Endothelial cell (in vitro differentiated cells): Measurements from ENCODE around the gene ZNF618. TPM values are rescaled to one million over a fixed set of nuclear protein-coding genes. Genes with fewer than 3 reads are reported as not detected.
A peak's percentile ranks its signal among the peaks of the same experiment; 100 is the strongest.

ENCODE experiments used
- DNase-seq: peaks from one replicate; pipeline ENCODE4 v3.0.0; 2021; ENCODE audit warnings: low spot score
- H3K27ac Mint-ChIP-seq: one replicate; pipeline ENCODE4 v1.8.0; 2021; ENCODE audit warnings: mixed read lengths, inconsistent platforms; ENCODE audit not compliant: unreplicated experiment
- H3K27me3 Mint-ChIP-seq: one replicate; pipeline ENCODE4 v1.8.0; 2021; ENCODE audit warnings: mild to moderate bottlenecking, moderate library complexity, mixed read lengths, inconsistent platforms; ENCODE audit not compliant: unreplicated experiment
- H3K36me3 Mint-ChIP-seq: one replicate; pipeline ENCODE4 v1.8.0; 2021; ENCODE audit warnings: mild to moderate bottlenecking, low read depth, mixed read lengths, inconsistent platforms; ENCODE audit not compliant: unreplicated experiment
- H3K4me1 Mint-ChIP-seq: one replicate; pipeline ENCODE4 v1.8.0; 2021; ENCODE audit warnings: mild to moderate bottlenecking, mixed read lengths, inconsistent platforms; ENCODE audit not compliant: unreplicated experiment
- H3K4me3 Mint-ChIP-seq: one replicate; pipeline ENCODE4 v1.8.0; 2021; ENCODE audit warnings: mild to moderate bottlenecking, mixed read lengths, inconsistent platforms; ENCODE audit not compliant: unreplicated experiment
- H3K9me3 Mint-ChIP-seq: one replicate; pipeline ENCODE4 v1.8.0; 2021; ENCODE audit warnings: mixed read lengths, inconsistent platforms; ENCODE audit not compliant: unreplicated experiment
- total RNA-seq: library from RNA; stranded (reverse); fragmentation: NEBNext Ultra II Directional; extraction: Animal tissue kit (Norgen Biotek cat#: 25700); gene quantifications from one replicate; pipeline ENCODE4 v1.2.1, GENCODE V29; 2021; ENCODE audit not compliant: unreplicated experiment
- TF ChIP-seq, protein P1 (sequence below): fragments of 200-600 bp; sonication (generic); IDR thresholded peaks from one replicate; pipeline ENCODE4 v1.5.0; 2021; ENCODE audit warnings: antibody characterized with exemption; ENCODE audit not compliant: unreplicated experiment

Gene ZNF618
- total RNA-seq, 1 donor from 2014 or later = 35.0 TPM

DNA sequence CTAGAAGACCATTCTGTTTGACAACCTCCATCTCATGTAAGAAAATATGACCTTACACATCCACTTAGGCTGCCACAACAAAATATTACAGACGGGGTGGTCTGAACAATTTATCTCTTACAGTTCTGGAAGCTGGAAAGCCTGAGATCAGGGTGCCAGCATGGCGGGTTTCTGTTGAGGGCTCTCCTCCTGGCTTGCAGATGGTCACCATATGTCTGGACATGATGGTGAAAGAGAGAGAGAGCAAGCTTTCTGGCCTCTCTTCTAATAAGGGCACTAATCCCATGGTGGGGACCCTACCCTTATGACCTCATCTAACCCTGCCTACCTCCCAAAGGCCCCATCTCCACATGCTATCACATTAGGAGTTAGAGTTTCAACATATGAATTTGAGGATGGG lies 136.0 kb downstream of the ZNF618 start:
- TF ChIP-seq, protein P1, sequence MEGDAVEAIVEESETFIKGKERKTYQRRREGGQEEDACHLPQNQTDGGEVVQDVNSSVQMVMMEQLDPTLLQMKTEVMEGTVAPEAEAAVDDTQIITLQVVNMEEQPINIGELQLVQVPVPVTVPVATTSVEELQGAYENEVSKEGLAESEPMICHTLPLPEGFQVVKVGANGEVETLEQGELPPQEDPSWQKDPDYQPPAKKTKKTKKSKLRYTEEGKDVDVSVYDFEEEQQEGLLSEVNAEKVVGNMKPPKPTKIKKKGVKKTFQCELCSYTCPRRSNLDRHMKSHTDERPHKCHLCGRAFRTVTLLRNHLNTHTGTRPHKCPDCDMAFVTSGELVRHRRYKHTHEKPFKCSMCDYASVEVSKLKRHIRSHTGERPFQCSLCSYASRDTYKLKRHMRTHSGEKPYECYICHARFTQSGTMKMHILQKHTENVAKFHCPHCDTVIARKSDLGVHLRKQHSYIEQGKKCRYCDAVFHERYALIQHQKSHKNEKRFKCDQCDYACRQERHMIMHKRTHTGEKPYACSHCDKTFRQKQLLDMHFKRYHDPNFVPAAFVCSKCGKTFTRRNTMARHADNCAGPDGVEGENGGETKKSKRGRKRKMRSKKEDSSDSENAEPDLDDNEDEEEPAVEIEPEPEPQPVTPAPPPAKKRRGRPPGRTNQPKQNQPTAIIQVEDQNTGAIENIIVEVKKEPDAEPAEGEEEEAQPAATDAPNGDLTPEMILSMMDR = no peak
- DNase-seq = no peak
- H3K27me3 Mint-ChIP-seq = no peaks in the 10 kb centered on the region
- H3K4me1 Mint-ChIP-seq = no peaks in the 10 kb centered on the region
- H3K27ac Mint-ChIP-seq = no peak overlapping the region
- peaks cover 25% of the 10 kb centered on the region for H3K36me3 Mint-ChIP-seq
- no peaks in the 10 kb centered on the region for H3K9me3 Mint-ChIP-seq
- no peak overlapping the region for H3K4me3 Mint-ChIP-seq

DNA sequence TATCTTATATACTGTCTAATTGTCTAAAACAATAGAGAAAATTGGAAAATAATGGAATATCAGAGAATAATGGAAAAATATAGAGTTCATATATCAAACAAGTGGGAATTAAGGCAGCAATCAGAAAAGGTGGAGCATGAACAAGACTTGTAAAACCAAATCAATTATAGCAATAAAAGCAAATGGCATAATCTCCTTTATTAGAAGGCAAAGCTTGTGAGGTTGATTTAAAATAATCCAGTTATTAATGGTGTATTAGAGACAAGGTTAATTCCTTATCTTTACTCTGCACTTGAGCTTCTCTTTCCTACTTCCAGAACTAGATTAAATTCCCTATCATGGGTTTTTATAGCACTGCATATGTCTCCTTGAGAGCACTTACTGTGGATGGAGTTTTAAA lies 137.9 kb downstream of the ZNF618 start:
- H3K27me3 Mint-ChIP-seq = no peaks in the 10 kb centered on the region
- DNase-seq = no peak
- no peaks in the 10 kb centered on the region for H3K9me3 Mint-ChIP-seq
- no peaks in the 10 kb centered on the region for H3K4me1 Mint-ChIP-seq
- H3K4me3 Mint-ChIP-seq = no peak overlapping the region
- H3K27ac Mint-ChIP-seq = no peak overlapping the region
- TF ChIP-seq, protein P1 = no peak
- peaks cover 30% of the 10 kb centered on the region for H3K36me3 Mint-ChIP-seq

DNA sequence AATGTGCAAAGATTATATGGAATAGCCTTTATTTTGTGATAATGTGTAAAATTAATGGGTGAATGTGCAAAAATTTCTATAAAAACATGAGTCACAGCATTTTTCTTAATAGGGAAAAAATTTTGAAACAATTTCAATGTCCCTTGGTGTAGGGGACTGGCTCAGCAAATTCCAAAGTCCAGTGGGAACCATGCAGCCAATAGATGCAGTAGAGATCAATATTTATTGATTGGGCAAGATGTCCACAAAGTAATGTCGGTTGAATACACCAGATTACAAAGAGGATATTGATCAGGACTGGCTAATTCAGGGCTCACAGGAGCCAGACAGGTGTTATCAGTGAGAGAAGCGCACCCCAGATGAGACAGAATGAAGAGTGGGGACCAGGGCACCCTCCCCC lies 139.5 kb downstream of the ZNF618 start:
- Mint-ChIP-seq H3K9me3 (no peaks in the 10 kb centered on the region), H3K36me3 (peaks cover 35% of the 10 kb centered on the region), H3K4me3 (no peak overlapping the region), H3K4me1 (no peaks in the 10 kb centered on the region), H3K27ac (no peak overlapping the region), H3K27me3 (no peaks in the 10 kb centered on the region)
- DNase-seq = no peak
- TF ChIP-seq, protein P1 = no peak

DNA sequence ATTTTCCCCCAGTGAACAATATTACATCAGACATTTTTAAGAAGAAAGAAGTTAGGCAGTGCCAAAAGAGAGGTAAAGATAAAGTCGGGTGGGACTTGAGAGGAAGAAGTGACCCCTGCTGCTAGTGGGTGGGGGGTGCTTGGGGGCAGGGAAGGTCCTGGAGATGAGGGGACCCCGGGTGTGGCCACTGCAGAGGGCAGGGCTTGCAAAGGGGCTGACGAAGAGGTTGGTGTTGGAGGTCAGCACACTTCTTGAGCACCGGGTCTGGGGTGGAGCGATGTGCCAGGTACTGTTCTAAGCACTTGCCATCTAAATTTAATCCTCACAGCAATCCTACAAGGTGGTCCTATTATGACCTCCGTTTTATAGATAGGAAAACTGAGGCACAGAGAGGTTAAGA lies 140.0 kb downstream of the ZNF618 start:
- Mint-ChIP-seq H3K4me3 (no peak overlapping the region), H3K36me3 (peaks cover 35% of the 10 kb centered on the region), H3K27me3 (no peaks in the 10 kb centered on the region), H3K9me3 (no peaks in the 10 kb centered on the region), H3K27ac (no peak overlapping the region), H3K4me1 (no peaks in the 10 kb centered on the region)
- peak; percentile 1 for DNase-seq
- TF ChIP-seq, protein P1 = no peak

DNA sequence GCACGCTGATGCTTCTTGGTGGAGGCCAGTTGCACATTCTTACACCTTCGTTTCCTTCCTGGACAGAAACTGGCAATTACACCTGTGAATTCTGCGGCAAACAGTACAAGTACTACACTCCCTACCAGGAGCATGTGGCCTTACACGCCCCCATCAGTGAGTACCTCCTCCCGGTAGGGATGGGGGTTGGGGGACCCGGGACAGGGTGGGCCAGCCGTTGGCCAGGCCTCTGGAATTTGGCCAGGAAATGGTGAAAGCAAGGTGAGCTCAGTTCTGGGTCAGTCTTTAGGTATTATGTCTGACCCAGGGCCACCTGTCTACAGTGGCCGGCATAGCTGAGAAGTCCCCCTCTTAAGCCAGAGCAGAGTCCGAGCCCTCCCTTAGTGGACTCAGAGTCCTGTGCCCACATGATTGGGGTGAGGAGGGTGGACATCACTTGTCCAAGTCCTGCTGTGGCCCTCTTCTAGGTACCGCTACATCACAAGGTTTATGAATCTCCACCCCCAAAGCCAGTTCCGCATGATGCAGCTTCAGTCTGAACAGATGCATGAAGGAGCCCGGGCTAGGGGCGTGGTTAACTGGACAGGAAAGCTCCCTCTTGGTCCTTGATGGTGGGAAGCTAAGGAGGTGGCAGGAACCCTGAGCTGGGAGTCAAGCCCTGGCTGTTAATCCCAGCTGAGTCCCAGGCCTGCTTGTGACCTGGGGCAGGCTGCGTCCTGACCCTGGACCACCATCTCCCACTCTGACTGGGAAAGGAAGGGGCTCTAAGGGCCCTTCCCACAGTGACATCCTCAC lies 140.7 kb downstream of the ZNF618 start:
- TF ChIP-seq, protein P1 = no peak
- DNase-seq = peak; percentile 1
- H3K4me3 Mint-ChIP-seq = no peak overlapping the region
- no peaks in the 10 kb centered on the region for H3K27me3 Mint-ChIP-seq
- no peaks in the 10 kb centered on the region for H3K4me1 Mint-ChIP-seq
- no peaks in the 10 kb centered on the region for H3K9me3 Mint-ChIP-seq
- H3K27ac Mint-ChIP-seq = no peak overlapping the region
- H3K36me3 Mint-ChIP-seq = peaks cover 35% of the 10 kb centered on the region
